GM08714 (cell line): ENCODE measurements around the gene CTTNBP2.

Experiments used
- H3K4me3 ChIP-seq: fragments of 200-500 bp; sonication (Bioruptor generic); 2 replicates; pipeline ENCODE4 v1.5.1; 2014; ENCODE audit warnings: mild to moderate bottlenecking, low read length, inconsistent platforms
- ZNF274 ChIP-seq: IDR thresholded peaks from 2 replicates; pipeline ENCODE4 v1.6.1; 2012; ENCODE audit warnings: mild to moderate bottlenecking, low read depth, low read length

Gene CTTNBP2

GRCh38 chr7:117876761-117877160 is 3.5 kb upstream of the CTTNBP2 start:
- no peak overlapping the region for H3K4me3 ChIP-seq
- TF ChIP-seq ZNF274 = no peak

- H3K4me3 ChIP-seq = no peak overlapping the region
- no peak for TF ChIP-seq ZNF274
Observed at GRCh38 chr7:117875566-117875965, 2.3 kb upstream of the CTTNBP2 start.

- H3K4me3 ChIP-seq = no peak overlapping the region
Observed at GRCh38 chr7:117874191-117874700, 1.0 kb upstream of the CTTNBP2 start.

GRCh38 chr7:117872561-117873309 is 506 bp downstream of the CTTNBP2 start:
- peak overlapping the region; percentile 24; the same call in 1 of the 2 replicates for H3K4me3 ChIP-seq
- TF ChIP-seq ZNF274 = no peak

More at GRCh38 chr7:117874191-117874700, 1.0 kb upstream of the CTTNBP2 start:
- TF ChIP-seq ZNF274 = no peak

- no peak overlapping the region for H3K4me3 ChIP-seq
- TF ChIP-seq ZNF274 = no peak
Observed at GRCh38 chr7:117871778-117872538, 1.3 kb downstream of the CTTNBP2 start.

GRCh38 chr7:117871401-117871777 is 1.9 kb downstream of the CTTNBP2 start:
- no peak for TF ChIP-seq ZNF274
- H3K4me3 ChIP-seq = no peak overlapping the region

- TF ChIP-seq ZNF274 = no peak
- H3K4me3 ChIP-seq = no peak overlapping the region
Observed at GRCh38 chr7:117870448-117871130, 2.7 kb downstream of the CTTNBP2 start.

- TF ChIP-seq ZNF274 = no peak
Observed at GRCh38 chr7:117869374-117869773, 3.9 kb downstream of the CTTNBP2 start.

GRCh38 chr7:117863618-117864017 is 9.6 kb downstream of the CTTNBP2 start:
- H3K4me3 ChIP-seq = no peak overlapping the region

More at GRCh38 chr7:117869374-117869773, 3.9 kb downstream of the CTTNBP2 start:
- no peak overlapping the region for H3K4me3 ChIP-seq

GRCh38 chr7:117862378-117862777 is 10.9 kb downstream of the CTTNBP2 start:
- no peak for TF ChIP-seq ZNF274
- H3K4me3 ChIP-seq = no peak overlapping the region

More at GRCh38 chr7:117863618-117864017, 9.6 kb downstream of the CTTNBP2 start:
- TF ChIP-seq ZNF274 = no peak

- H3K4me3 ChIP-seq = no peak overlapping the region
- TF ChIP-seq ZNF274 = no peak
Observed at GRCh38 chr7:117859246-117859812, 13.9 kb downstream of the CTTNBP2 start.

- no peak for TF ChIP-seq ZNF274
- H3K4me3 ChIP-seq = no peak overlapping the region
Observed at GRCh38 chr7:117858712-117859111, 14.5 kb downstream of the CTTNBP2 start.

- no peak for TF ChIP-seq ZNF274
- H3K4me3 ChIP-seq = no peak overlapping the region
Observed at GRCh38 chr7:117857718-117858117, 15.5 kb downstream of the CTTNBP2 start.

GRCh38 chr7:117856196-117856595 is 17.0 kb downstream of the CTTNBP2 start:
- no peak overlapping the region for H3K4me3 ChIP-seq
- no peak for TF ChIP-seq ZNF274
